Caco-2 (cell line): ENCODE data around the gene SLC16A10. TPM values are rescaled to one million over a fixed set of nuclear protein-coding genes. Genes with fewer than 3 reads are reported as not detected.

Experiments used
- BruUV-seq: library from RNA; stranded (reverse); fragments of 400-500 nt; replicated peaks from 2 replicates; lab custom pipeline; 2021; lab: Mats Ljungman, UMichigan
- CTCF ChIA-PET: fragments of 300-600 bp; sonication (Branson Sonifier 250); formaldehyde crosslinking; loops from one replicate; lab custom pipeline; 2022; ENCODE audit warnings: antibody characterized with exemption; lab: Charles Lee
- POLR2A ChIA-PET: fragments of 300-600 bp; sonication (Branson Sonifier 250); formaldehyde crosslinking; loops from one replicate; lab custom pipeline; 2022; ENCODE audit warnings: antibody characterized with exemption; lab: Charles Lee
- DNase-seq, 2 experiments: peaks; one replicate each; pipeline versions ENCODE4 v3.0.0 to v3.0.0-alpha.2; 2020 to 2022
- H3K27me3 ChIP-seq: replicated peaks from 2 replicates; pipeline ENCODE4 v1.6.0; 2011; ENCODE audit warnings: low read length; ENCODE audit not compliant: control insufficient read depth, insufficient read depth
- H3K36me3 ChIP-seq: 2 replicates; pipeline ENCODE4 v1.5.1; 2011; ENCODE audit warnings: low read length; ENCODE audit not compliant: control insufficient read depth, insufficient read depth
- H3K4me1 ChIP-seq: fragments of 250-450 bp; sonication (Bioruptor Pico); 2 replicates; pipeline ENCODE4 v1.5.1; 2020; ENCODE audit warnings: mild to moderate bottlenecking
- H3K4me3 ChIP-seq: 2 replicates; pipeline ENCODE4 v1.5.1; 2011; ENCODE audit warnings: low read depth, mild to moderate bottlenecking, control low read depth, low read length
- H3K9me3 ChIP-seq: fragments of 250-450 bp; sonication (Bioruptor Pico); 2 replicates; pipeline ENCODE4 v1.5.1; 2020; ENCODE audit warnings: mild to moderate bottlenecking, moderate library complexity
- H3K27ac Mint-ChIP-seq: one replicate; pipeline ENCODE4 v1.8.0; 2022; ENCODE audit warnings: mixed read lengths; ENCODE audit not compliant: unreplicated experiment
- H3K27me3 Mint-ChIP-seq: one replicate; pipeline ENCODE4 v1.8.0; 2022; ENCODE audit warnings: mixed read lengths; ENCODE audit not compliant: insufficient read depth, unreplicated experiment
- H3K36me3 Mint-ChIP-seq: one replicate; pipeline ENCODE4 v1.8.0; 2022; ENCODE audit warnings: mild to moderate bottlenecking, mixed read lengths; ENCODE audit not compliant: insufficient read depth, unreplicated experiment
- H3K4me1 Mint-ChIP-seq: one replicate; pipeline ENCODE4 v1.8.0; 2022; ENCODE audit warnings: low read depth, mixed read lengths; ENCODE audit not compliant: unreplicated experiment
- H3K4me3 Mint-ChIP-seq: one replicate; pipeline ENCODE4 v1.8.0; 2022; ENCODE audit warnings: mild to moderate bottlenecking, moderate library complexity, mixed read lengths; ENCODE audit not compliant: unreplicated experiment
- H3K9me3 Mint-ChIP-seq: one replicate; pipeline ENCODE4 v1.8.0; 2022; ENCODE audit warnings: mixed read lengths; ENCODE audit not compliant: unreplicated experiment
- CTCF ChIP-seq, 2 experiments: fragments of 200-600 bp in 1 of 2; IDR thresholded peaks; 1 replicate in 1 of 2; 2 replicates in 1 of 2; pipeline versions ENCODE4 v1.5.1 to v1.8.0; 2011 to 2022; ENCODE audit warnings: antibody characterized with exemption in 1 of 2, control low read depth in 1 of 2, inconsistent platforms in 1 of 2, low read depth in 1 of 2, low read length in 1 of 2, mild to moderate bottlenecking in 1 of 2, moderate library complexity in 1 of 2; ENCODE audit not compliant: insufficient read depth in 1 of 2, severe bottlenecking in 1 of 2, unreplicated experiment in 1 of 2
- intact Hi-C: fragments of 100-400 bp; cut with micrococcal nuclease; formaldehyde crosslinking; loops from one replicate; pipeline ENCODE4 v1.10.0; 2022; ENCODE audit not compliant: unreplicated experiment
- total RNA-seq: library from RNA; stranded (reverse); gene quantifications from 2 replicates; pipeline ENCODE4 v1.2.3, GENCODE V29; 2022

The SLC16A10 gene
- total RNA-seq, 1 experiment from 2014 or later = 14.2 TPM

DNA sequence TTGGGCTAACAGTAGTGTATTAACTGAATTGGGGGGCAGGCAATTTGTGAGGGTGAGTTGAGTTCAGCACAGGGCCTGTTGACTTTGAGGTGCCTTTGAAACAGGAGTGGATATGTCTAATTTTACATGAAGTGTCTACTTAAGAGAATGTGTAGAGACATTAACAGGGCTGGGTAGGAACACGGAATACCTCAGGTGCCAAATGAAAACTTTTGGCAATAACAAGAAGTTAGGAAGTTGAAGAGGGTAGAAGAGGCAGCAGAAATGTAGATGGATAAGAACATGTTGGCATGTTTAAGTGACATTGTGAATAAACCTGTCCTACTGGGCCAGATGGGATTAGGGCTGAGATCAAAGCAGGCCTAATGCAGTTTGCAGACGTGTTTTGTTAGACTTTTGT, 117.0 kb downstream of the SLC16A10 start:
- no TSS peak for BruUV-seq
- H3K4me3 ChIP-seq = no peak overlapping the region
- Mint-ChIP-seq H3K36me3 (no peaks in the 10 kb centered on the region), H3K9me3 (no peaks in the 10 kb centered on the region), H3K4me1 (peaks cover 6% of the 10 kb centered on the region), H3K4me3 (no peak overlapping the region), H3K27me3 (no peaks in the 10 kb centered on the region), H3K27ac (no peak overlapping the region)
- CTCF ChIA-PET = no interaction called here
- peaks cover 21% of the 10 kb centered on the region; the same call in 1 of the 2 replicates for H3K4me1 ChIP-seq
- intact Hi-C loops = loop anchor here (10.0 kb wide), 1 partner anchor 120 kb away; the partner anchor contains the start of gene SLC16A10
- POLR2A ChIA-PET = no interaction called here
- no peak for DNase-seq
- H3K36me3 ChIP-seq = no peaks in the 10 kb centered on the region
- no peaks in the 10 kb centered on the region for H3K27me3 ChIP-seq
- no peaks in the 10 kb centered on the region for H3K9me3 ChIP-seq
- TF ChIP-seq CTCF (IDR thresholded peaks at IDR 0.05; ENCODE audit: insufficient read depth in 1 of 2, low read depth in 1 of 2, low read length in 1 of 2, severe bottlenecking in 1 of 2, unreplicated experiment in 1 of 2) = no peak

DNA sequence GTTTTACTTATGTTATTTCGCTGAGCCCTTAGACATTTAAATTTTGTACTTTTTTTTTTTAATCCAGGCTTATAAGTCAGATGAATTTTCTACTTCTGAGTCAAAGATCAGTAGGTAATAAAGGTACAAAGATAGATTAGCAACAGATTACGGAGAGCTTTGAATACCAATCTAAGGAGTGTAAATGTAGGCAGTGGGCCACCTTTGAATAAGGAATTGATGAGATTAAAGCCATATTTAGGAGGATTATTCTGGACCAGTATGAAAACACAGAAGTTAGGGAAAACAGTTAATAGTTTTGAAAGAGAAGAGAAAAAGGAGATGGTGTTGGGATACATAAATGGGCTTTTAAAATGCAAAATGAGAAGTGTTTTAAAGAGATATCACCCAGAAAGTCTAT, 117.6 kb downstream of the SLC16A10 start:
- Histone ChIP-seq H3K9me3 (no peaks in the 10 kb centered on the region), H3K36me3 (no peaks in the 10 kb centered on the region), H3K4me3 (no peak overlapping the region), H3K27me3 (no peaks in the 10 kb centered on the region), H3K4me1 (peaks cover 19% of the 10 kb centered on the region; the same call in 1 of the 2 replicates)
- peaks cover 3% of the 10 kb centered on the region for H3K4me1 Mint-ChIP-seq
- intact Hi-C loops = loop anchor here (10.0 kb wide), 1 partner anchor 120 kb away; the partner anchor contains the start of gene SLC16A10
- ChIA-PET POLR2A (no interaction called here), CTCF (interaction anchor here (1.0 kb wide), 1 partner anchor 54 kb away, joined by 4 read pairs; a partner anchor contains a TSS)
- no peak overlapping the region for H3K27ac Mint-ChIP-seq
- H3K27me3 Mint-ChIP-seq = no peaks in the 10 kb centered on the region
- H3K9me3 Mint-ChIP-seq = no peaks in the 10 kb centered on the region
- no TSS peak for BruUV-seq
- no peak for TF ChIP-seq CTCF (IDR thresholded peaks at IDR 0.05; ENCODE audit: insufficient read depth in 1 of 2, low read depth in 1 of 2, low read length in 1 of 2, severe bottlenecking in 1 of 2, unreplicated experiment in 1 of 2)
- no peaks in the 10 kb centered on the region for H3K36me3 Mint-ChIP-seq
- DNase-seq = no peak
- no peak overlapping the region for H3K4me3 Mint-ChIP-seq

- H3K9me3 Mint-ChIP-seq = no peaks in the 10 kb centered on the region
- no peaks in the 10 kb centered on the region for H3K36me3 Mint-ChIP-seq
- H3K9me3 ChIP-seq = no peaks in the 10 kb centered on the region
- H3K27me3 ChIP-seq = no peaks in the 10 kb centered on the region
- no peaks in the 10 kb centered on the region for H3K4me1 Mint-ChIP-seq
- ChIA-PET POLR2A (no interaction called here), CTCF (interaction anchor here (1.0 kb wide), 1 partner anchor 54 kb away, joined by 4 read pairs; a partner anchor contains a TSS)
- BruUV-seq = no TSS peak
- H3K4me3 ChIP-seq = no peak overlapping the region
- no peaks in the 10 kb centered on the region for H3K36me3 ChIP-seq
- peaks cover 15% of the 10 kb centered on the region; the same call in 1 of the 2 replicates for H3K4me1 ChIP-seq
- H3K27me3 Mint-ChIP-seq = no peaks in the 10 kb centered on the region
- H3K4me3 Mint-ChIP-seq = no peak overlapping the region
- DNase-seq = no peak
- intact Hi-C loops = loop anchor here (10.0 kb wide), 1 partner anchor 121 kb away; the partner anchor contains the start of gene SLC16A10
- no peak overlapping the region for H3K27ac Mint-ChIP-seq
- TF ChIP-seq CTCF (IDR thresholded peaks at IDR 0.05; ENCODE audit: insufficient read depth in 1 of 2, low read depth in 1 of 2, low read length in 1 of 2, severe bottlenecking in 1 of 2, unreplicated experiment in 1 of 2) = no peak
These were observed 118.2 kb downstream of the SLC16A10 start for GRCh38 chr6:111205502-111205901.
